Measurements from ENCODE around the gene VIPR1.

- no peak for TF ChIP-seq FOXK2 (IDR thresholded peaks at IDR 0.05)
- no peak for TF ChIP-seq SUZ12 (IDR thresholded peaks at IDR 0.05)
- TF ChIP-seq FOXM1 (IDR thresholded peaks at IDR 0.05; ENCODE audit: borderline replicate concordance): no peak
- TF ChIP-seq LEF1 (IDR thresholded peaks at IDR 0.05; ENCODE audit: borderline replicate concordance): no peak
- TF ChIP-seq BHLHE40 (IDR thresholded peaks at IDR 0.05; ENCODE audit: borderline replicate concordance): no peak
- TF ChIP-seq FOXA1 (IDR thresholded peaks at IDR 0.05): no peak
- TF ChIP-seq SP1 (IDR thresholded peaks at IDR 0.05): no peak
- no peak for TF ChIP-seq ARNT (IDR thresholded peaks at IDR 0.05)
- no peak for TF ChIP-seq ELF4 (IDR thresholded peaks at IDR 0.05)
- TF ChIP-seq HDGF (IDR thresholded peaks at IDR 0.05; ENCODE audit: borderline replicate concordance): no peak
- TF ChIP-seq ZNF384 (IDR thresholded peaks at IDR 0.05): no peak
- no peak for TF ChIP-seq NFRKB (IDR thresholded peaks at IDR 0.05)
These were observed 10.7 kb downstream of the VIPR1 start for GRCh38 chr3:42513121-42513520.
